Ishikawa (cell line): ENCODE measurements around the gene MED12L.

Source experiments
- EGR1 ChIP-seq: IDR thresholded peaks from 2 replicates; pipeline ENCODE4 v1.6.1; 2012
- EP300 ChIP-seq: IDR thresholded peaks from 2 replicates; pipeline ENCODE4 v1.6.1; 2012; ENCODE audit warnings: borderline replicate concordance
- RAD21 ChIP-seq: IDR thresholded peaks from 2 replicates; pipeline ENCODE4 v1.6.1; 2012; ENCODE audit warnings: low read depth
- TAF1 ChIP-seq: IDR thresholded peaks from 2 replicates; pipeline ENCODE4 v1.6.1; 2012; ENCODE audit warnings: low read depth, mild to moderate bottlenecking
- TCF12 ChIP-seq: IDR thresholded peaks from 2 replicates; pipeline ENCODE4 v1.6.1; 2012; ENCODE audit warnings: low read depth
- TEAD4 ChIP-seq: IDR thresholded peaks from 2 replicates; pipeline ENCODE4 v1.6.1; 2012
- TF ChIP-seq, protein P1 (sequence below): IDR thresholded peaks from 2 replicates; pipeline ENCODE4 v1.6.1; 2012

DNA sequence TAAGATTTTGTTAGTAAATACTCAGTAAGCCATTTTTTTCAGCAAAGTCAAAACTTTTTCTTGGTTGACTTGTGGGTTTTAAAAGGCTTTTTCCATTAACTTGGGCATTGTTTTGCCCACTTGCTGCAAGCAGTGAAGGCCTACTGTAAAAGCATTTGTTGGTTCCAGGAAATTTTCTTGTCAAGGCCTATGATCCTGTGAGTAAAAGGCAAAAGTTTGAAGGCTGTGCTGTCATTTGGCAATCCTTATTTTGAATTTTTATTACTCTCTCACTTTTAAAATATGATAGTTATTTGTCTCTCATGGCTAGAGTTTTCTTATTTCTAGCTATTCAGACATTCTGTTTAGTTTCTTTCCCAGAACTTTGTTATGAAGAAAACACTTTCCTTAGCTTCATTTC, 286.1 kb downstream of the MED12L start:
- TF ChIP-seq, protein P1, sequence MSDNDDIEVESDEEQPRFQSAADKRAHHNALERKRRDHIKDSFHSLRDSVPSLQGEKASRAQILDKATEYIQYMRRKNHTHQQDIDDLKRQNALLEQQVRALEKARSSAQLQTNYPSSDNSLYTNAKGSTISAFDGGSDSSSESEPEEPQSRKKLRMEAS: no peak
- no peak for TF ChIP-seq RAD21
- no peak for TF ChIP-seq TEAD4
- no peak for TF ChIP-seq EGR1
- TF ChIP-seq TCF12: no peak
- TF ChIP-seq EP300: no peak
- no peak for TF ChIP-seq TAF1
